Stimulated activated CD4-positive, alpha-beta T cell treated with anti-CD3 and anti-CD28 coated beads, Interleukin-2, amount 100 ng/mL, for 48 hours (primary cell): ENCODE results near the gene SMYD3.

Experiments
- DNase-seq, 2 donors: peaks; one replicate each; pipeline ENCODE4 v3.0.0-alpha.2; 2020

SMYD3 gene

GRCh38 chr1:245810181-245810769, 696.8 kb downstream of the SMYD3 start:
- no peak for DNase-seq

- no peak for DNase-seq
These were observed 697.7 kb downstream of the SMYD3 start for GRCh38 chr1:245809361-245809760.

GRCh38 chr1:245807954-245808719, 698.9 kb downstream of the SMYD3 start:
- DNase-seq: no peak

- DNase-seq: no peak
These were observed 699.8 kb downstream of the SMYD3 start for GRCh38 chr1:245807306-245807705.

GRCh38 chr1:245805532-245805931, 701.5 kb downstream of the SMYD3 start:
- DNase-seq: no peak

- no peak for DNase-seq
These were observed 702.4 kb downstream of the SMYD3 start for GRCh38 chr1:245804696-245805095.

GRCh38 chr1:245803666-245804037, 703.4 kb downstream of the SMYD3 start:
- DNase-seq: no peak

GRCh38 chr1:245802941-245803665, 704.0 kb downstream of the SMYD3 start:
- no peak for DNase-seq

GRCh38 chr1:245800901-245801605, 706.0 kb downstream of the SMYD3 start:
- no peak for DNase-seq

GRCh38 chr1:245798349-245798711, 708.7 kb downstream of the SMYD3 start:
- no peak for DNase-seq

GRCh38 chr1:245797592-245798348, 709.3 kb downstream of the SMYD3 start:
- DNase-seq: no peak

GRCh38 chr1:245791410-245792312, 715.4 kb downstream of the SMYD3 start:
- DNase-seq: no peak

- no peak for DNase-seq
These were observed 716.6 kb downstream of the SMYD3 start for GRCh38 chr1:245790441-245790840.

- no peak for DNase-seq
These were observed 718.2 kb downstream of the SMYD3 start for GRCh38 chr1:245788886-245789285.

- DNase-seq: no peak
These were observed 718.8 kb downstream of the SMYD3 start for GRCh38 chr1:245788269-245788668.

GRCh38 chr1:245786948-245787347, 720.1 kb downstream of the SMYD3 start:
- no peak for DNase-seq

GRCh38 chr1:245779797-245780755, 727.0 kb downstream of the SMYD3 start:
- no peak for DNase-seq

- no peak for DNase-seq
These were observed 729.3 kb downstream of the SMYD3 start for GRCh38 chr1:245777752-245778151.

- DNase-seq: no peak
These were observed 730.3 kb downstream of the SMYD3 start for GRCh38 chr1:245776694-245777332.

GRCh38 chr1:245776139-245776538, 730.9 kb downstream of the SMYD3 start:
- no peak for DNase-seq
